SK-N-SH (cell line): ENCODE data around the gene NBPF15. TPM values are rescaled to one million over a fixed set of nuclear protein-coding genes. Genes with fewer than 3 reads are reported as not detected.
"Not testable (repeated sequence)": the region's sequence is repeated elsewhere in the genome, so short reads cannot be mapped to it uniquely, and the experiment has no call there.

Experiments
- CTCF ChIA-PET: fragments of 300-600, 350-600 bp; formaldehyde crosslinking; extraction: SDS; loops from one replicate; lab custom pipeline; 2021; lab: Yijun Ruan, JAX
- POLR2A ChIA-PET: fragments of 350-600 bp; sonication (Branson Sonifier 250); formaldehyde crosslinking; extraction: SDS; loops from one replicate; lab custom pipeline; 2020; ENCODE audit warnings: antibody characterized with exemption, inconsistent platforms; lab: Yijun Ruan, JAX
- DNase-seq: peaks from one replicate; pipeline ENCODE4 v3.0.0; 2012
- H2AFZ ChIP-seq: fragments of 200-600 bp; sonication (generic); 2 replicates; pipeline ENCODE4 v1.8.1; 2016; ENCODE audit warnings: antibody characterized with exemption, mild to moderate bottlenecking, low read depth
- H3F3A ChIP-seq: fragments of 200-600 bp; sonication (generic); replicated peaks from 2 replicates; pipeline ENCODE3; 2016; ENCODE audit warnings: antibody characterized with exemption, mild to moderate bottlenecking; ENCODE audit not compliant: insufficient read depth
- H3K27ac ChIP-seq, 2 experiments: fragments of 200-500 bp in 1 of 2; fragments of 200-600 bp in 1 of 2; sonication (Bioruptor generic) in 1 of 2; sonication (generic), shearing (Covaris generic) in 1 of 2; 2 replicates each; pipeline versions ENCODE4 v1.5.1 to v1.6.1; 2014 to 2016; ENCODE audit warnings: low read depth in 2 of 2, inconsistent platforms in 1 of 2, low read length in 1 of 2, mild to moderate bottlenecking in 1 of 2, mixed read lengths in 1 of 2
- H3K27me3 ChIP-seq: fragments of 200-600 bp; sonication (generic), shearing (Covaris generic); 2 replicates; pipeline ENCODE4 v1.6.1; 2016; ENCODE audit warnings: mixed run types; ENCODE audit not compliant: insufficient read depth
- H3K36me3 ChIP-seq, 2 experiments: fragments of 200-500 bp in 1 of 2; fragments of 200-600 bp in 1 of 2; sonication (Bioruptor generic) in 1 of 2; sonication (generic) in 1 of 2; replicated peaks in 1 of 2; 2 replicates each; pipeline versions ENCODE3 to v1.5.1; 2014 to 2016; ENCODE audit warnings: low read length in 1 of 2, mild to moderate bottlenecking in 1 of 2; ENCODE audit not compliant: insufficient read depth in 2 of 2, control insufficient read depth in 1 of 2
- H3K4me1 ChIP-seq, 2 experiments: fragments of 200-500 bp in 1 of 2; fragments of 200-600 bp in 1 of 2; sonication (Bioruptor generic) in 1 of 2; sonication (generic), shearing (Covaris generic) in 1 of 2; 2 replicates each; pipeline versions ENCODE4 v1.5.1 to v1.6.1; 2014 to 2016; ENCODE audit warnings: low read depth in 1 of 2, low read length in 1 of 2, mixed run types in 1 of 2; ENCODE audit not compliant: insufficient read depth in 2 of 2, control insufficient read depth in 1 of 2
- H3K4me2 ChIP-seq: fragments of 200-600 bp; sonication (generic), shearing (Covaris generic); 2 replicates; pipeline ENCODE4 v1.6.1; 2017; ENCODE audit warnings: mixed run types
- H3K4me3 ChIP-seq, 2 experiments: fragments of 200-500 bp in 1 of 2; fragments of 200-600 bp in 1 of 2; sonication (Bioruptor generic) in 1 of 2; sonication (generic), shearing (Covaris generic) in 1 of 2; 2 replicates each; pipeline versions ENCODE4 v1.5.1 to v1.8.1; 2014 to 2016; ENCODE audit warnings: low read depth in 2 of 2, inconsistent platforms in 1 of 2, low read length in 1 of 2, mild to moderate bottlenecking in 1 of 2, mixed read lengths in 1 of 2, moderate library complexity in 1 of 2
- H3K79me2 ChIP-seq: fragments of 200-600 bp; sonication (generic); 2 replicates; pipeline ENCODE4 v1.8.1; 2017; ENCODE audit warnings: mild to moderate bottlenecking; ENCODE audit not compliant: insufficient read depth
- H3K9ac ChIP-seq: fragments of 200-600 bp; sonication (generic); 2 replicates; pipeline ENCODE4 v1.6.1; 2017; ENCODE audit warnings: mixed run types
- H3K9me2 ChIP-seq: fragments of 200-600 bp; sonication (generic); 2 replicates; pipeline ENCODE4 v1.6.1; 2017; ENCODE audit warnings: mixed run types
- H3K9me3 ChIP-seq: fragments of 200-600 bp; sonication (generic); 2 replicates; pipeline ENCODE4 v1.6.1; 2017; ENCODE audit warnings: mixed run types, mild to moderate bottlenecking, moderate library complexity
- H4K20me1 ChIP-seq: fragments of 200-600 bp; sonication (generic); 2 replicates; pipeline ENCODE4 v1.6.1; 2017; ENCODE audit warnings: mild to moderate bottlenecking, mixed run types; ENCODE audit not compliant: insufficient read depth
- NRF1 ChIP-seq: IDR thresholded peaks from 2 replicates; pipeline ENCODE4 v1.6.1; 2012; ENCODE audit warnings: low read depth, mild to moderate bottlenecking, low read length
- WGBS: methylation state at CpG from one replicate; pipeline ENCODE4 v1.1.6; 2017; ENCODE audit warnings: low lambda C conversion rate; 5-methylcytosine and 5-hydroxymethylcytosine counted together
- polyA plus RNA-seq, 3 experiments: library from polyadenylated mRNA; depleted of rRNA; stranded (reverse); fragments of >200 nt; gene quantifications; 2 replicates each; pipeline ENCODE4 v1.2.3, GENCODE V29; 2012

NBPF15 gene, protein sequence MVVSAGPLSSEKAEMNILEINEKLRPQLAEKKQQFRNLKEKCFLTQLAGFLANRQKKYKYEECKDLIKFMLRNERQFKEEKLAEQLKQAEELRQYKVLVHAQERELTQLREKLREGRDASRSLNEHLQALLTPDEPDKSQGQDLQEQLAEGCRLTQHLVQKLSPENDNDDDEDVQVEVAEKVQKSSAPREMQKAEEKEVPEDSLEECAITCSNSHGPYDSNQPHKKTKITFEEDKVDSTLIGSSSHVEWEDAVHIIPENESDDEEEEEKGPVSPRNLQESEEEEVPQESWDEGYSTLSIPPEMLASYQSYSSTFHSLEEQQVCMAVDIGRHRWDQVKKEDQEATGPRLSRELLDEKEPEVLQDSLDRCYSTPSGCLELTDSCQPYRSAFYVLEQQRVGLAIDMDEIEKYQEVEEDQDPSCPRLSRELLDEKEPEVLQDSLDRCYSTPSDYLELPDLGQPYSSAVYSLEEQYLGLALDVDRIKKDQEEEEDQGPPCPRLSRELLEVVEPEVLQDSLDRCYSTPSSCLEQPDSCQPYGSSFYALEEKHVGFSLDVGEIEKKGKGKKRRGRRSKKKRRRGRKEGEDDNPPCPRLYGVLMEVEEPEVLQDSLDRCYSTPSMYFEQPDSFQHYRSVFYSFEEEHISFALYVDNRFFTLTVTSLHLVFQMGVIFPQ
- polyA plus RNA-seq (2012; rRNA removed), result 47.5 and 63.9 TPM in 2 replicates
- 26.3 and 27.8 TPM in 2 replicates for polyA plus RNA-seq (2012; cell fraction: cytosol; rRNA removed)
- polyA plus RNA-seq (2012; cell fraction: nucleus; rRNA removed), result 161 and 279 TPM in 2 replicates

DNA sequence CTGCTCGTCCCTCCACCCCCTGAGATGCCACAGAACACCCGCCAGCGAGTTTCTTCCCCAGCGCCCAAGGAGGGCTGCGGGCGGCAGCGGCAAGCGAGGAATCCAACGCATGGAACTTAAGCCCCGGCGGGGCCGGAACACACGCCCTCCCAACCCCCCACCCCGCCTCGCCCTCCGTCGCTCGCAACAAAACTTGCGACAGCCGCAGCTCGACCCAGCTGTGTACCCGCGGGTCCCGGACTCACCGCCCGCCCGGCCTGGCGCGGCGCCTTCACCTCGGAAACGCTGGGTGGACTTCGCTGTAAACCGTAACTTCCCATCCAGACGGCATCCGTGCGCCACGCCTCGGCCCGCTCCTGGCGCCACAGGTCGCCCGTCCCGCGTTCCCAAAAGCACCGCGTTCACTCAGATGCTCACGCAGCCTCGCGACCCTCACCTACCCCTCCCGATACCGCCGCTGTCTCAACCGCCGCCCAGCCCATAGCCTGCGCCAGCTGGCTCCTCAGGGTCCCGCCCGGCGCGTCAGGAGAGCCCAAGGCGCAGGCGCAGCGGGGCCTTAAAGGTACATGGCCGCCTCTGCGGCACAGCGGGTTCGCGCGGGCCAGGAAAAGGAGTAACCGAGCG, at the start of gene NBPF15:
Gene NBPF15 (minus strand): TSS at position 534 of the 624 bp plus-strand sequence. CDS start 21,666 bp downstream, outside the sequence.
- H4K20me1 ChIP-seq, H3K4me1 ChIP-seq, DNase-seq, H3K36me3 ChIP-seq, H3K27me3 ChIP-seq, POLR2A ChIA-PET, CTCF ChIA-PET, H3K9me3 ChIP-seq, H3F3A ChIP-seq, H3K9me2 ChIP-seq: not testable (repeated sequence)
- Histone ChIP-seq H3K27ac (peak within 1 kb of the TSS; percentile 24 to 69; a peak in 1 of 4 replicates), H2AFZ (peak within 1 kb of the TSS; percentile 78; the same call in 1 of the 2 replicates), H3K4me3 (peak within 1 kb of the TSS; percentile 58 to 67), H3K4me2 (peak within 1 kb of the TSS; percentile 52; the same call in 1 of the 2 replicates), H3K79me2 (peaks cover 21% of the 10 kb centered on the region), H3K9ac (peak within 1 kb of the TSS; percentile 54)
- WGBS, result 0% methylated on average over 11 of the region's 71 CpGs
- TF ChIP-seq NRF1, result peak; percentile 53

DNA sequence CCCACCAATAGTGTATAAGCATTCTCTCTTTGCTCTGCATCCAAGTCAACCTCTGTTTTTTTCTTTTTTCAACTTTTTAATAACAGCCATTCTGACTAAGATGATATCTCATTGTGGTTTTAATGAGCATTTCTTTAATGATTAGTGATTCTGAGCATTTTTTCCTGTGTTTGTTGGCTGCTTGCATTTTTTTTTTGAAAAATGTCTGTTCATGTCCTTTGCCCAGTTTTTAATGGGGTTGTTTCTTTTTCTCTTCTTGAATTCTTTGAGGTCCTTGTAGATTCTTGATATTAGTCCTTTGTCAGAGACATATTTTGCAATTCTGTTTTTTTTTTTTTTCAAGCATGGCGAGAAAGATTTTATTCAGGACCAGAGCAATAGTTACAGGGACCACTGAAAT, 35.0 kb upstream of the NBPF15 start:
- H3K4me3 ChIP-seq, H3K79me2 ChIP-seq, H3F3A ChIP-seq, H3K27ac ChIP-seq, H3K9me3 ChIP-seq, H3K9ac ChIP-seq, H2AFZ ChIP-seq, H3K4me1 ChIP-seq, H3K27me3 ChIP-seq, DNase-seq, H3K9me2 ChIP-seq, CTCF ChIA-PET, H4K20me1 ChIP-seq, POLR2A ChIA-PET, H3K36me3 ChIP-seq, H3K4me2 ChIP-seq: not testable (repeated sequence)
- WGBS, result 37% methylated on average over 1 of the region's 1 CpG

DNA sequence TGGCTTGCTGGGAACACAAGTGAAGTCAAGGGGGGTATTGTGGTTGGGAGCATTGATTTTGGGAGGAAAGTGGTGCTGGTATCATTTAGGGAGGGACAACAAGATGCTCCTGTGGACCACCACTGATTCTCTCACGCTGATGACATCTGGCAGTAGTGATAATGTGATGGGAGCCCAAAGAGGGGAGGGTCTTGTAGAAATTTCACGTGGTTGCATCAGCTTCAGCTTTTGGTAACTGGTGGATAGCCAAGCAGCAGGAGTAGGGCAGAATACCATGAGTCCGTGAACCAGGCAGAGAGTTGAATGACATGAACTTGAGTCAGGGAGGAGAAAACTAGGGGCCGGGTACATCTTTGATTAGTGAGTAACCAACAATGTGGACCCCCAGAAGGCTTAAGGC, 32.7 kb upstream of the NBPF15 start:
- H3K9me3 ChIP-seq, H4K20me1 ChIP-seq, POLR2A ChIA-PET, H3K4me1 ChIP-seq, H3K27me3 ChIP-seq, H3K4me2 ChIP-seq, H3K4me3 ChIP-seq, H3K9me2 ChIP-seq, H3F3A ChIP-seq, DNase-seq, H3K79me2 ChIP-seq, CTCF ChIA-PET, H2AFZ ChIP-seq, H3K9ac ChIP-seq, H3K27ac ChIP-seq, H3K36me3 ChIP-seq: not testable (repeated sequence)
- 49% methylated on average over 3 of the region's 4 CpGs for WGBS

DNA sequence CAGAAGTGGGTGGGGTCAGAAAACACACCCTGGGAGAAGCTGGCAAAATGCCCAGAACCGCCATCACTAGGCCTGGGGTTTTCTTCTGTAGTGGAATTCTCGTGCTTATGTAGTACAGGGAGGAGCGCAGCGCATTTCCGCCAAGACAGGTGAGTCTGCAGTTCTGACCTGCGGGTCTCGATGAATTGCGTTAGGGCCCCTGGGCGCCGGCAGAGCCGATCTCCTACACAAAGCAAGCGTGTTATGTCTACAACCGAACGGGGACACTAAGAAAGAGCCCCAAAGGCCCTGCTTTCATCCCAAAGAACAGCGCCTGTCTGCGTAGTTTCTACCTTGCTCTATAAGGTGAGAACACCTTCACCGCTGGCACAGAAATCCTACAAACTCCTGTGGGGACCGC, 28.9 kb upstream of the NBPF15 start:
- H3K27ac ChIP-seq, result not testable (repeated sequence)

DNA sequence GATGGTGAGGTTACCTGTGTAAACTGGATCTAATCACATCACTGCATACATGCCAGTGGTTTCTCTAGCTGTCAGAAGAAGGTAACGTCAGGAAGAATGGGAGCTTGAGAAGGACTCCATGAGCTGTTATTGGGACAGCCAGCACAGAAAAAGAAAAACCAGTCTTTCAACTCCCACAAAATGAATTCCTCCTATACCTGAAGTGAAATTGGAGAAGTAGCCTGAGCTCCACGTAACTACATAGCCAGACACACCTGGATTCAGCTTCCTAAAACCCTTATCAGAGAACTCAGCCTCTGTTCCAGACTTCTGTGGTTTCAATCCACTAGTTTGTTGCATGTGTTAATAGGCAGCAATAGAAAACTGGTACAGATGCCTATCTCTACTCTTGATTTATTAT, 25.5 kb upstream of the NBPF15 start:
- H4K20me1 ChIP-seq, H3K4me1 ChIP-seq, H3K4me3 ChIP-seq, CTCF ChIA-PET, H3K27ac ChIP-seq, H3K9ac ChIP-seq, H3K4me2 ChIP-seq, H3K9me3 ChIP-seq, H3K79me2 ChIP-seq, H3K27me3 ChIP-seq, H3K9me2 ChIP-seq, H2AFZ ChIP-seq, H3F3A ChIP-seq, H3K36me3 ChIP-seq, POLR2A ChIA-PET, DNase-seq: not testable (repeated sequence)
- 50% methylated on average over 1 of the region's 2 CpGs for WGBS

More for the DNA sequence above, 28.9 kb upstream of the NBPF15 start:
- H3K4me1 ChIP-seq, H3K9me3 ChIP-seq, H3K9me2 ChIP-seq, H3K9ac ChIP-seq, H3K4me2 ChIP-seq, H3K79me2 ChIP-seq, POLR2A ChIA-PET, H3K4me3 ChIP-seq, CTCF ChIA-PET, H4K20me1 ChIP-seq, H3K36me3 ChIP-seq, DNase-seq, H3F3A ChIP-seq, H3K27me3 ChIP-seq, H2AFZ ChIP-seq: not testable (repeated sequence)
- WGBS, result 96% methylated on average over 4 of the region's 18 CpGs
